Stimulated activated CD8-positive, alpha-beta memory T cell treated with anti-CD3 and anti-CD28 coated beads, Interleukin-15, amount 100 ng/mL, for 48 hours (primary cell): ENCODE data around the gene TEX11.
"Not testable (repeated sequence)": the region's sequence is repeated elsewhere in the genome, so short reads cannot be mapped to it uniquely, and the experiment has no call there.

ENCODE experiments used
- DNase-seq, 2 donors: peaks; one replicate each; pipeline ENCODE4 v3.0.0-alpha.2; 2020; ENCODE audit warnings: low read depth in 2 of 2

Gene TEX11

DNA sequence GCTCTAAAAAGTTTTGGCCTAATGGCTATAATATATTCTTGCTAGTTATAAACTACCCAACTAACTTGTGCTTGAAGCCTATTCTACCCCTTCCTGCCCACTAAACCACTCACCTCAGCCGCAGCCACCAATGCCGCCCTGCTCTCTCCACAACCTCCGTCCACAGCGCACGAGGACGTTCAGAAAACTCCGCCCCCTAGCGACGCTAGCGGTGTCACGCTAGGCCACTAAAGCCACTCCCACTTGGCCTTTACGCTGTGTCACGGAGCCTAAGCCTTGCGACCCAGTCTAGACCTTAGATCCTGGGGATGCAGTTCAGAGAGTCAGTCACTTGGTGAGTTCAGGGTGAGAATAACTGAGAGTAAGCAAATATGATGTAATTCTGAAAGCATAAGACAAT, at the start of gene TEX11:
Gene TEX11 (minus strand): TSS at position 171 of the 400 bp plus-strand sequence. CDS start 922 bp downstream, outside the sequence.
- no peak for DNase-seq

DNA sequence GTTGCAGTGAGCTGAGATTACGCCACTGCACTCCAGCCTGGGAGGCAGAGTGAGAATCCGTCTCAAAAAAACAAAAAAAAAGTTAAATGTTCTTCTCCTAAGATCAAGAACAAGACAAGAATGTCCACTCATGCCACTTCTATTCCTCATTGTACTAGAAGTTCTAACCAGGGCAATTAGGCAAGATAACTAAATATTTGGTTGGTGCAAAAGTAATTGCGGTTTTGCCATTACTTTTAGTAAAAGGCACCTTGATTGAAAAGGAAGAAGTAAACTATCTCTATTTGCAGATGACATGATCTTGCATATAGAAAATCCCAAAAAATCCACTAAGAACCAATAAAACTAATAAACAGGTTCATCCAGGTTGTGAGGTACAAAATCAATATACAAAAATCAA, 46.4 kb upstream of the TEX11 start:
- DNase-seq = no peak

DNA sequence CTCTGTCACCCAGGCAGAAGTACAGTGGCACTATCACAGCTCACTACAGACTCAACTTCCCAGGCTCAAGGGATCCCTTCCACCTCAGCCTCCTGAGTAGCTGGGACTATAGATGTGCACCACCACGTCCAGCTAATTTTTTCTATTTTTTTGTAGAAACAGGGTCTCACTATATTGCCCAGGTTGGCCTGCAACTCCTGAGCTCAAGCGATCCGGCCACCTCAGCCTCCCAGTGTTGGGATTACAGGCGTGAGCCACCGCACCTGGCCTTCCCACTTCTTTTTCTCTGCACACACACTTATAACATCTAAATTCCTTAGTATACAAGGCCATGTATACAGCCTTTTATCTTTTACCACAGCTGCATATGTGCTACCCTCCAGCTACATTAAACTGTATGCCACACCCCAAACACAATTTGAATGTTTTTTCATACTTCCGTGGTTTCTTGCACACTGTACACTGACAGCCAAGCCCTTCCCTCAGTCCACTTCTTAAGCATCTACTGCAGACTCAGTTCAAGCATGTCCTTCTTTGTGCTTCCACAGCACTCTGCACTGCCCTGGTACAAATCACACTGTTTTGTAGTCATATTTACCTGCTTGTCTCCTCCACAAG, 15.9 kb upstream of the TEX11 start:
- DNase-seq = no peak

DNA sequence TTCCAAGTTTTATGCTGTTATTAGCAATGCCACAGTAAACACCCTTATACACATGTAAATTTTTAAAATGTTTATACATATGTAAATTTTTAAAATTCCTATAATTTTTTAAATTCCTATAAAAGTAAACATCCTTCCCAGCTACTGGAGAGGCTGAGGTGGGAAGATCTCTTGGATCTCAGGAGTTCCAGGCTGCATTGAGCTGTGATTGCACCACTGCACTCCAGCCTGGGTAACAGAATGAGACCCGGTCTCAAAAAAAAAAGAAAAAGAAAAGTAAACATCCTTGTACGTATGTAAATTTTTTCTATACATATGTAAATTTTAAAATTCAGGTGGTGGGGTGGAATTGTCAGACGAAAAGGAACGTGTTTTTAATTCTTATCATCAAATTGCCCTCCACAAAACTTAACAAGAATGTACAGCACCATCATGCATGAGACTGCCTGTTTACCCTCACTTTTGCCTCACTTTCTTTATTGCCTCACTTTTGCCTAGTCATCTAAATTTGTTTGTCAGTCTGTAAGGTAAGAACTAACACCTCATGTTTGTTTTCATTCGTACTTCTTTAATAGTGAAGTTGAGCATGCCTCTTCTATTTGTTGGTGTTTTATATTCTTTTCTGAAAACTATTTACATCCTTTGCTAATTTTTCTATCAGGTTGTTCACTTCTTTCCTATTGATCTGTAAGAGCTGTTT, 14.4 kb upstream of the TEX11 start:
- DNase-seq = no peak

DNA sequence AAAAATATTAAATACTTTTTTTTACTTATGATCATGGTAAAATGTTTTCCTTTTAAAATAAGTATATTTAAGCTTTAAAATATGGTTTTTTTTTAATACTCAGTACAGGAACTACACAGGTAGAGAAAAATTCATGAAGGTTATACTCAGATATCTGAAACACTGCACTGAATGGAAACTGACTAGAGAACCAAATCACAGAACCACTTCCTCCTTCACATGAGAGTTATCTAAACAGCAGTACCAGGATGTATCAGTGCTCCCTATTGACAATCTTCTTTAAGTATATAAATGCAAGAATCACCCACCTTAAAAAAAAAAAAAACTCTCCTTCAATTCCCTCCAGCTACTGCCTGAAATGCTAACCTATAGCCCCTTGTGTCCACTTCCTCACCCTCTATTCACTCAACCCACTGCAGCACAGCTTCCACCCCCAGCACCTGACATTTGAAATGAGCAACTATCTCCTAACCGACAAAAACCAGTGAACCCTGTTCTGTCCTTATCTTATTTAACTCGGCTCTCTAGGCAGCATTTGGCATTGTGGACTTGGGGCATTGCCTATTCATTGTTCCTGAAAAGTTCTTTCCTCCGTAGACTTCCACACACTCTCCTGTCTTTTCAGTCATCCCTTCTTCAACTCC, 13.3 kb upstream of the TEX11 start:
- no peak for DNase-seq

DNA sequence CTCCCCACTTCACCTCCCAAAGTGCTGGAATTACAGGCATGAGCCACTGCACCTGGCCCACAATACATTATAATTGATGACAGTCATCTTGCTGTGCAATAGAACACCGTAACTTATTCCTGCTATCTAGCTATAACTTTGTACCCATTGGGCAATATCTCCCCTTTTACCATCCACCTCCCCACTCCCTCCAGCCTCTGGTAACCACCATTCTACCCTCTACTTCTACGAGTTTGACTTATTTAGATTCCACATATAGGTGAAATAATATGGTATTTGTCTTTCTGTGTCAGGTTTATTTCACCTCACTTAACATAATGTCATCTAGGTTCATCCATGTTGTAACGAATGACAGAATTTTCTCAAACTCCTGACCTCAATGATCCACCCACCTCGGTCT, 8.2 kb upstream of the TEX11 start:
- no peak for DNase-seq

DNA sequence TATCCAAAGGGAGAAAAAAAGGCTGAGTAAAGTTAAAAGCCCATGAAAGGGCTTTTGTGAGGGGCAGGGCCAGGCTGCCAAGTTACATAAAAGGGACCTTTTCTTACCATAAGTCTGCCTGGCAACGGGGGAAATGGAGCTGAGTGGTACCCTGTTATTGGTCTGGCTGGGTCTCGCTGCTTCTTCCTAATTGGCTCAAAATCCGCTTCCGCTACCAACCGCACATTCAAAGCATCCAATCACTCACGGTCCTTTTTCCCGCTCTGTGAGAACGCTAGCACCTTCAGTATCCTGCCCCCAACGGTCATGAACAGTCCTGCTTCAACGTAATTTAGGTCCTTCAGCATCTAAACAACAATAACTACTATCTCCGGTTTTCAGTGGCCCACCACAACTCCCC, 611 bp downstream of the TEX11 start:
- DNase-seq = no peak

DNA sequence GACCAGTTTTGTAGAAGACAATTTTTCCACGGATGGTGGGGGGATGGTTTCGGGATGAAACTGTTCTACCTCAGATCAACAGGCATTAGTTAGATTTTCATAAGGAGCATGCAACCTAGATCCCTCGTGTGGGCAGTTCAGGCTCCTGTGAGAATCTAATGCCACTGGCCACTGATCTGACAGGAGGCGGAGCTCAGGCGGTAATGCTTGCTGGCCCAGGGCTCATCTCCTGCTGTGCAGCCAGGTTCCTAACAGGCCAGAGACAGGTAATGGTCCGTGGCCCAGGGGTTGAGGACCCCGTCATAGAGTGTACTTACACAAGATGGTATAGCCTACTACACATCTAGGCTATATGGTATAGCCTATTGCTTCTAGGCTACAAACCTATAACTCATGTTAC, 7.0 kb downstream of the TEX11 start:
- DNase-seq = no peak

DNA sequence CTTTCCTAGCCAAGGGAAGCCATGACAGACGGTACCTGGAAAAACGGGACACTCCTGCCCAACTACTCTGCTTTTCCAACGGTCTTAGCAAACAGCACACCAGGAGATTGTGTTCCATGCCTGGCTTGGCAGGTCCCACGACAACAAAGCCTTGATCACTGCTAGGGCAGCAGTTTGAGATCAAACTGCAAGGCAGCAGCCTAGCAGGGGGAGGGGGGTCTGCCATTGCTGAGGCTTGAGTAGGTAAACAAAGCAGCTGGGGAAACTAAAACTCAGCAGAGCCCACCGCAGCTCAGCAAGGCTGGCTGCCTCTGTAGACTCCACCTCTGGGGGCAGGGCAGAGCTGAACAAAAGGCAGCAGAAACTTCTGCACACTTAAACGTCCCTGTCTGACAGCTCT, 18.1 kb downstream of the TEX11 start:
- DNase-seq = not testable (repeated sequence)

DNA sequence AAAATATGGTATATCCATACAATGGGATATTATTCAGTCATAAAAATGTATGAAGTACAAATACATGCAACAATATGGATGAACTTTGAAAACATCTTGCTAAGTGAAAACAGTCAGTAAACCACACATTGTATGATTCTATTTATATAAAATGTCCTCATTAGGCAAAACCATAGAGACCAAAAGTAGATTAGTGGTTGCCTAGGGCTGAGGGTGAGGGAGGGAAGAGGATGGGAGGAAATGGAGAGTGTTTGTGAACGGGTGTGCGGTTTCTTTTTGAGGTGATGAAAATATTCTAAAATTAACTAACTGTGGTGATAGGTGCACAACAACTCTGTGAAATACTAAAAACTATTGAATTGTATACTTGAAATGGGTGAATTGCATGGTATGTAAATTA, 29.6 kb downstream of the TEX11 start:
- no peak for DNase-seq

DNA sequence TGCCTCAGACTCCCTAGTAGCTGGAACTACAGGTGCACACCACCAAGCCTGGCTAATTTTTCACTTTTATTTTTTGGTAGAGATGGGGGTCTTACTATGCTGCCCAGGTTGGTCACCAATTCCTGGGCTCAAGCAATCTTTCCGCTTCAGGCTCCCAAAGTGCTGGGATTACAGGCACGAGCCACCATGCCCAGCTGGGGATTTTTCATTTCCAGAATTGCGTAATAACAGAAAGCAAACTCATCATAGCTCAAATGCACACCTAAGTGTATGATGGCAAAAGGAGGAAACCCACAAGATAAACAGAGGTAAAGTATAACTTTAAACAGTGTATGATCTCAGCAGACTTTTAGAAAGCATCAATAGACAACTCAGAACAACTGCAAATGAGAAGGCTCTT, 56.2 kb downstream of the TEX11 start:
- DNase-seq = no peak

DNA sequence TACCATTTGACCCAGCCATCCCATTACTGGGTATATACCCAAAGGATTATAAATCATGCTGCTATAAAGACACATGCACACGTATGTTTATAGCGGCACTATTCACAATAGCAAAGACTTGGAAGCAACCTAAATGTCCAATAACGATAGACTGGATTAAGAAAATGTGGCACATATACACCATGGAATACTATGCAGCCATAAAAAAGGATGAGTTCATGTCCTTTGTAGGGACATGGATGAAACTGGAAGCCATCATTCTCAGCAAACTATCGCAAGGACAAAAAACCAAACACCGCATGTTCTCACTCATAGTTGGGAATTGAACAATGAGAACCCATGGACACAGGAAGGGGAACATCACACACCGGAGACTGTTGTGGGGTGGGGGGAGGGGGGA, 64.4 kb downstream of the TEX11 start:
- DNase-seq = not testable (repeated sequence)

DNA sequence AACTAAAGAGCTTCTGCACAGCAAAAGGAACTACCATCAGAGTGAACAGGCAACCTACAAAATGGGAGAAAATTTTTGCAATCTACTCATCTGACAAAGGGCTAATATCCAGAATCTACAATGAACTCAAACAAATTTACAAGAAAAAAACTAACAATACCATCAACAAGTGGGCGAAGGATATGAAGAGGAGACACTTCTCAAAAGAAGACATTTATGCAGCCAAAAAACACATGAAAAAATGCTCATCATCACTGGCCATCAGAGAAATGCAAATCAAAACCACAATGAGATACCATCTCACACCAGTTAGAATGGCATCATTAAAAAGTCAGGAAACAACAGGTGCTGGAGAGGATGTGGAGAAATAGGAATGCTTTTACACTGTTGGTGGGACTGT, 64.9 kb downstream of the TEX11 start:
- DNase-seq = not testable (repeated sequence)

DNA sequence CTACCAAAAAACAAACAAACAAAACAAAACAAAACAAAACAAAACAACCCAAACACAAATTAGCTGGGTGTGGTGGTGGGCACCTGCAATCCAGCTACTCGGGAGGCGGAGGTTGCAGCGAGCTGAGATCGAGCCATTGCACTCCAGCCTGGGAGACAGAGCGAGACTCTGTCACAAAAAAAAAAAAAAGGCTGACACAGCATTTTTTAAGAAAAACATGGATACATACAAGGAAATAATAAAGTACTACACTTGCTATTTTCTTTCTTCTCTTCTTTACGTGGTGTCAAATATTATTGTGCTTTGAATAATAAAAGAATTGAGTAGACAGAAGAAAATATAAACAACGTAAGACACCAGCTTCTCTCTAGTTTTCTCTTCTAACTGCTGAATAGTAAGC, 73.9 kb downstream of the TEX11 start:
- DNase-seq = no peak

DNA sequence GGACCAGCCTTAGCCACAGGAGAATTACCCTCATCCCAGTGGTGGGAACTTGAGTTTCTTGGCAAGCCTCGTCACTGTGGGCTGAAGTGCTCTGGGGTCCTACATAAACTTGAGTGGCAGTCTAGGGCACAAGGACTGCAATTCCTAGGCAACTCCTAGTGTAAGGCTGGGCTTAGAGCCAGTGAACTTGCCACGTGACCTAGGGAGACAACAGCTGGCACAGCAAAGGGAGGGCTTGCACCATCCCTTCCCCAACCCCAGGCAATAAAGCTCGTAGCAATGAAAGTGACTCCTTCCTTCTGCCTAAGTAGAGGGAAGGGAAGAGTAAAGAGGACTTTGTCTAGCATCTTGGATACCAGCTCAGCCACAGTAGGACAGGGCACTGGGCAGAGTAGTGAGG, 81.8 kb downstream of the TEX11 start:
- DNase-seq = no peak

DNA sequence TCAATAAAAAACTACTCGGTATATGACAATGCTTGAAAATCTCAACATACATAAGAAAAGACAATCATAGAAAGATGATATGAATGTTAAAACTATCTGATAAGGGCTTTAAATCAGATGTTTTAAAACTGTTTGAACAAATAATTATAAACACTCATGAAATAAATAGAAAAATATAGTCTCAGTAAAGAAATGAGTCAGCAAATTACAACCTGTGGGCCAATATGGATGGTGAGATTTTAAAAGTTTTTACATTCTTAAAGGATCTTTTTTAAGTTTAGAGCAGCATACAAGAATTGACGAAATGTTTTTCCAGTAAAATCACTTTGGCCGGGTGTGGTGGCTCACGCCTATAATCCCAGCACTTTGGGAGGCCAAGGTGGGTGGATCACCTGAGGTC, 83.1 kb downstream of the TEX11 start:
- no peak for DNase-seq

DNA sequence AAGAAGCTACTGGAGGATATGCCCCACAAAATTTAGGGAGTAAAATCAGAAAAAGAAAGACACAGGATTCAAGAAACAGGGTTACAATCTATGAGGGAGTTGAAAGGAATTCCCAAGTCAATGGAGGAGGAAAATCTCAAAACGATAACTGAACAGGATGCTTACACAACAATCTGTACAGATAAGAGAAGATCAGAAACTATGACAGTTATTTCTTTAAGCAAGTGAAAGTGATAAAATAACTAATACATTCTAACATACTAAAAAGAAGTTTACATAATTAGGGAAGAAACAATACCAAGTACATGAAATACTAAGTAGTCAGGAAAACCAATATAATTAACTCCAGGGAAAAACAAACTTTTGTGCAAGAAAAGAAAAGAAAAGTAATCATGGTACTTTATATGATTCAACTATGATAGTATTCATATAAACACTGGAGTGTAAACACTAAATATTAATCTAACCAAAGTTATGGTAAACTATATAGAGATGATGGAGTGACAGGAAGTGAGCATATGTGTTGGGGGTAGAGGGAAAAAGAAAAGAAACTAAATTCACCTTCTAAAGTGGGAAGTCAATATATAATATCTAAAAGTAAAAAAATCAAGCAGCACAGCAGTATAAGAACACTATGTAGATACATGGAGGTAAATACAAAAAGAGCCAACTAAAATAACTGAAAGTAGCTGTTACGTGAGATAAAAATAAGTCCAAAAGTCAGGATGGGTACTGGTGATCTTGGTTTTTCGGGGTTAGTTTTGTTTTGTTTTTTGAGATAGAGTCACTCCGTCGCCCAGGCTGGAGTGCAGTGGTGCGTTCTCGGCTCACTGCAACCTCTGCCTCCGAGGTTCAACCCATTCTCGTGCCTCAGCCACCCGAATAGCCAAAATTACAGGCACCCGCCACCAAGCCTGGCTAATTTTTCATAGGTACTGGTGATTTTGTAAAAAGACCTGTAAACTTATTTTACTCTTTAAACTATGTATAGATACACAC, 99.3 kb downstream of the TEX11 start:
- no peak for DNase-seq

DNA sequence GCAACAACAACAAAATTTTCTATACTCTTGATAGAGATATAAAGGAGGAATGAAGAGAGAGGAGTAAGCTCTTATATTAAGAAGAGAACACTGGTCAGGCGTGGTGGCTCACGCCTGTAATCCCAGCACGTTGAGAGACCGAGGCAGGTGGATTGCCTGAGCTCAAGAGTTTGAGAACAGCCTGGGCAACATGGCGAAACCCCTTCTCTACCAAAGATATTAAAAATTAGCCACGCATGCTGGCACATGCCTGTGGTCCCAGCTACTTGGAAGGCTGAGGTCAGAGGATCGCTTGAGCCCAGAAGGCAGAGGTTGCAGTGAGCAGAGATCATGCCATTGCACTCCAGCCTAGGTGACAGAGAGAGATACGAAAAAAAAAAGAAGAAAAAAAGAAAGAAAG, 102.4 kb downstream of the TEX11 start:
- no peak for DNase-seq

DNA sequence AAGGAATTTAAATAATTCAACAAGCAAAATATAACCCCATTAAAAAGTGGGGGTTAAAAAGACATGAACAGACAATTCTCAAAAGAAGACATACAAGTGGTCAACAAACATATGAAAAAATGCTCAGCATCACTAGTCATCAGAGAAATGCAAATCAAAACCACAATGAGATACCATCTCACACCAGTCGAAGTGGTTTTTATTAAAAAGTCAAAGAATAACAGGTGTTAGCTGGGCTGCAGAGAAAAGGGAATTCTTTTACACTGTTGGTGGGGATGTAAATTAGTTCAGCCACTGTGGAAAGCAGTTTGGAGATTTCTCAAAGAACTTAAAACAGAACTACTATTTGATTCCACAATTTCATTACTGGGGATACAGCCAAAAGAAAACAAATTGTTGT, 111.8 kb downstream of the TEX11 start:
- DNase-seq = not testable (repeated sequence)

DNA sequence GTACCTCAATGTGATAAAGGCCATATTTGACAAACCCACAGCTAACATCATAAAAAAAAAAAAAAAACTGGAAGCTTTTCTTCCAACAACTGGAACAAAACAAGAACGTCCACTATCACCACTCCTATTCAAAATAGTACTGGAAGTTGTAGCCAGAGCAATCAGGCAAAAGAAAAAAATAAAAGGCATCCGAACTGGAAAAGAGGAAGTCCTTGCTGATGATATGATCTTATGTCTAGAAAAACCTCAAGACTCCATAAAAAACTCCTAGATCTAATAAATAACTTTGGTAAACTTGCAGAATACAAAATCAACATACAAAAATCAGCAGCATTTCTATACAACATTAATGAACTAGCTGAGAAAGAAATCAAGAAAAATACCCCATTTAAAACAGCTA, 134.3 kb downstream of the TEX11 start:
- no peak for DNase-seq

DNA sequence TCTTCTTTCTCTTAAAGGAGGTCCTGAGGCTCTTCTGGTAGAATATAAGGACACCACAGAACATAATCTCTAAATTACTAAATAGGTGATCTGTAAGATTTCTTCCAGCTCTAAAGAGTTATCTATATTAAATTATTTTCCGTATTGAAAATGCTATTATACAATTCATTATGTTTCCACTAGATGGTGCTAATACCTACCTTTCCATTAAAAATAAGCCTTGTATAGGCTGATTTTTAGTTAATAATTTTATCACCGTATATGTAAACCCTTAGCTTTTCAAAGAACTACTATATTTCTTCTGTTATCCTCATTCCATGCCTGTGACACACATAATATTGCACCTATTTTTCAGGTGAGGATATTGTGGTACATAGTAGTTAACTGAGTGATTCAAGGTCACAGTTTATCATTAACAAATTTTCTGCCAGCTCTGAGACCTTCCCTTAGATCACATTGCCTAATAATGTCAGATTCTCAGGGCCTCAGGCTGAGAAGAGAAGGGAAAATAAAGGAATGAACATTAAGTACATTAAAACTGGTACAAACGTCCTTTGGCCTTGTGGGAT, 138.8 kb downstream of the TEX11 start:
- DNase-seq = no peak

DNA sequence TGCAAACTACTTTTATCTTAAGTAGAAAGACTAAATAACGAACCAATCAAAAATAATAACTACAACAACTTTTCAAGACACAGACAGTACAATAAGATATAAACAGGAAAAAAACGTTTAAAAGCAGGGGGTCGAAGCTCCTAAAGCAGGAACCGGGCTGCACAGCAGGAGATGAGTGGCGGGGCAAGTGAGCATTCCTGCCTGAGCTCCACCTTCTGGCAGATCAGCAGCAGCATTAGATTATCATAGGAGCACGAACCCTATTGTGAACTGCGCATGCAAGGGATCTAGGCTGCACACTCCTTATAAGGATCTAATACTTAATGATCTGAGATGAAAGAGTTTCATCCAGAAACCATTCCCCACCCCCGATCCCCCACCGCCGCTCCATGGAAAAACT, 146.2 kb downstream of the TEX11 start:
- DNase-seq = no peak
